Mesodermal cell (in vitro differentiated cells): ENCODE data around the gene TECTA.
"Not testable (repeated sequence)": the region's sequence is repeated elsewhere in the genome, so short reads cannot be mapped to it uniquely, and the experiment has no call there.

ENCODE experiments used
- H3K27ac ChIP-seq: 2 replicates; pipeline ENCODE4 v1.7.0; 2013; ENCODE audit warnings: mild to moderate bottlenecking, low read depth, low read length, moderate library complexity; ENCODE audit not compliant: severe bottlenecking
- H3K36me3 ChIP-seq: 2 replicates; pipeline ENCODE4 v1.7.1; 2013; ENCODE audit warnings: mild to moderate bottlenecking, low read length, moderate library complexity; ENCODE audit not compliant: control insufficient read depth, insufficient read depth
- H3K4me1 ChIP-seq: one replicate; pipeline ENCODE4 v1.7.1; 2013; ENCODE audit warnings: mild to moderate bottlenecking, low read length; ENCODE audit not compliant: insufficient read depth, control insufficient read depth, poor library complexity, severe bottlenecking
- H3K4me3 ChIP-seq: 2 replicates; pipeline ENCODE4 v1.7.0; 2013; ENCODE audit warnings: low read length, control low read depth, mild to moderate bottlenecking; ENCODE audit not compliant: insufficient read depth, poor library complexity, severe bottlenecking; ENCODE audit errors: extremely low read depth
- H3K9me3 ChIP-seq: 2 replicates; pipeline ENCODE4 v1.7.1; 2013; ENCODE audit warnings: mild to moderate bottlenecking, low read length, moderate library complexity; ENCODE audit not compliant: control insufficient read depth
- WGBS, 2 experiments: methylation state at CpG; one replicate each; pipeline ENCODE4 v1.1.5; 2013; ENCODE audit warnings: missing lambda C conversion rate in 2 of 2; ENCODE audit not compliant: insufficient coverage in 2 of 2; 5-methylcytosine and 5-hydroxymethylcytosine counted together

The TECTA gene

DNA sequence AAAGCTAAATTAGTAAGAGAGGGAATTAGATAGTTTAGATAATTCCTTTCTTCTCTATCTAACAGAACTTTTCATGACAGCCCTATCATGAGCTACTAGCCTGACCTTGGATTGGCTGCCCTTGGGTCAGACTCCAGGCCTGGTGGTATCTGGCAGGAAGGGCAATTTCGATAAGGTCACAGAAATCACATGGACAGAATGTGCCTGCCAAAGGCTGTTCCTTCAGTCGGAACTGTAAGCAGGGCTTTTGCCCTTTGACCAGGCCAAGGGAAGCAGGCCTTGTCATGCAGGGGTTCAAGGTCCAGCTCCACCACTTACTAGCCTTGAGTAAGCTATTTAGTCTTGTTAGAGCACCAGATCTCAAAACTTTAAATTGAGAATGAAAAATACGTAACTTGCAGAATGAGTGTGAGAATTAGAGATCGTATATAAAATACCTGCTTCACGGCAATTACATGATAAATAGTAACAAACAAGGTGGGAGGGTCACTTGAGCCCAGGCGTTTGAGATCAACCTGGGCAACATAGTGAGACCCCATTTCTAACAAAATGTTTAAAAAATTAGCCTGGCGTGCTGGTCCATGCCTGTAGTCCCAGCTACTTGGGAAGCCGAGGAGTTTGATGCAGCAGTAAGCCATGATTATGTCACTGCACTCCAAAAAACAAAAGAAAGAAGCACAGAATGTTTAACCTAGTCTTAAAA, 130.7 kb downstream of the TECTA start:
- Histone ChIP-seq H3K4me1 (peaks cover 27% of the 10 kb centered on the region), H3K4me3 (no peak overlapping the region), H3K27ac (peak overlapping the region; percentile 4), H3K36me3 (no peaks in the 10 kb centered on the region), H3K9me3 (no peaks in the 10 kb centered on the region)
- 94 to 98% methylated on average over 6 to 8 of the region's 8 CpGs for WGBS, 2 experiments

DNA sequence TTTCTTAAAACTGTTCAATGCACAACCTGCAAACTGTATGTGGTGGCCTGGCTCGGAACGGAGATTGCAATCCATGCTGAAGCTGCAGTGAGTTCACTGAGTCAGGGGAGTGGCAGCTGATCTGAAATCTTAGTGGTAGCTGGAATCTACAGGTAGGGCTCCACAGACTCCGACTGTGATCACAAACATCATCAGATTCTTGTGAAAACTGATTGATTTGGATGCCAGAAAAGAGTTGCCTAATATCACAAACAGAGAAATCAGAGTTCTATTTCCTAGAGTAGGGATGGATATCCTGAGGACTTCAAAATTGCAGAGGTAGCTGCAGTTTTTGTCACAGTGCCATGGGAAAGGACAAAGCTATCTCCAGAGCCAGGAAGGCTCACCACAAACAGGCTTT, 134.0 kb downstream of the TECTA start:
- H3K36me3 ChIP-seq: no peaks in the 10 kb centered on the region
- peaks cover 55% of the 10 kb centered on the region for H3K4me1 ChIP-seq
- no peak overlapping the region for H3K27ac ChIP-seq
- H3K9me3 ChIP-seq: no peaks in the 10 kb centered on the region
- H3K4me3 ChIP-seq: no peak overlapping the region
- WGBS, 2 experiments: 75 to 82% methylated on average over 2 of the region's 3 CpGs

DNA sequence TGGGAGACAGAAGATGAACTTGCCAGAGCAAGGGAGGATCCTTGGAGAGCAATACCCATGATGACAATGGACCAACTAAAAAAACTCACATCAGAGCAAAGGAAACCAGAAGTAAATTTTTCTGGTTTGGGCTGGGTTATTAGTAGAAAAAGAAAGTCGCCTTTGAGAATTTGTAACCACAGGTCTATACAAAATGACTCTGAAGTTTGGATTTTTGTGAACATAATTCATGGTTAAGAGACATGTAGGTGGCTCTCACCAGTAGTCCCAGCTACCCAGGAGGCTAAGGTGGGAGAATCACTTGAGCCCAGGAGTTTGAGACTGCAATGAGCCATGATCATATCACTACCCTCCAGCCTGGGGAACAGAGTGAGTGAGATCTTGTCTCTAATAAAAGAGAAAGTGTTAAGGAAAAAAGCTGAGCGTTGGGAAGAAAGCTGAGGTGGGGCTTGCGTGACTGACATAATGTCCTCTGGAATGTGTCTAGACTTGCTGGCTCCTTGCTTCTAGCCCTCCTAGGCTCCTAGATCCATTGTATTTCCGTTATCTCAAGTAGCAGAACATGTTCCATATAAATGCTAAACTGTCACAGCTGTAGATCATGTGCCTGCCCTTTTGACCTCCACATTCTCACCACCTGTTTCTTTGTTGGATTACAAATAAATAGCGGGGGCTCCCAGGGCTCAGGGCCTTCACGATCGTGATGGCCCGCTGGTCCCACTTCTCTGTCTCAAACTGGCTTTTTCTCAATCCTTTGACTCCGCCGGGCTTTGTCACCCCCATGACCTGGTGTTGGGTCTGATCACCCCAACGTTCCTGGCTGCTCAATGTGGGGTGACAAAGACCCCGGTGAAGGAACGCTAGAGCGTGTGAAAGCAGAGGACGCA, 135.3 kb downstream of the TECTA start:
- 33 to 41% methylated on average over 15 of the region's 15 CpGs for WGBS, 2 experiments
- peak overlapping the region; percentile 92 for H3K27ac ChIP-seq
- no peaks in the 10 kb centered on the region for H3K9me3 ChIP-seq
- H3K4me1 ChIP-seq: peaks cover 67% of the 10 kb centered on the region
- no peak overlapping the region for H3K4me3 ChIP-seq
- no peaks in the 10 kb centered on the region for H3K36me3 ChIP-seq

DNA sequence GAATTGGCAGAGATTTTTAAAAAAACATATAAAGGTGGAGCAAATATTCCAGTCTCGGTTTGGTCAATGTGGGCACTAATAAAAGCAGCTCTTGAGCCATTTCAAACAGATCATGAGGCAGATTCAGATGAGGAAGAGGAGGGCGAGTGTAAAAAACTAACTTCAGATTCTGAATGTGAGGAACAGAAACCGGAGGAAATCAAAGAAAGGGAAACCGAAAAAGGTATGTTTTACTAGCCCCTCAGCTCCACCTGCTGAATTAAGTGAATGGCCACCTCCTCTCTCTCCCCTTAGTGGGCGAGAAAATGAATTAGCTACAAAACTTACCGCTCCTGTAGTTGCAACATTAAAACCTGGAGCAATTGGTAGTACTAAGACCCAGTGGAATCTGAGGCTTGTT, 136.2 kb downstream of the TECTA start:
- H3K9me3 ChIP-seq, H3K36me3 ChIP-seq, H3K4me3 ChIP-seq: not testable (repeated sequence)
- Histone ChIP-seq H3K27ac (peak overlapping the region; percentile 92), H3K4me1 (peaks cover 75% of the 10 kb centered on the region)
- 77 to 86% methylated on average over 1 to 2 of the region's 6 CpGs for WGBS, 2 experiments

DNA sequence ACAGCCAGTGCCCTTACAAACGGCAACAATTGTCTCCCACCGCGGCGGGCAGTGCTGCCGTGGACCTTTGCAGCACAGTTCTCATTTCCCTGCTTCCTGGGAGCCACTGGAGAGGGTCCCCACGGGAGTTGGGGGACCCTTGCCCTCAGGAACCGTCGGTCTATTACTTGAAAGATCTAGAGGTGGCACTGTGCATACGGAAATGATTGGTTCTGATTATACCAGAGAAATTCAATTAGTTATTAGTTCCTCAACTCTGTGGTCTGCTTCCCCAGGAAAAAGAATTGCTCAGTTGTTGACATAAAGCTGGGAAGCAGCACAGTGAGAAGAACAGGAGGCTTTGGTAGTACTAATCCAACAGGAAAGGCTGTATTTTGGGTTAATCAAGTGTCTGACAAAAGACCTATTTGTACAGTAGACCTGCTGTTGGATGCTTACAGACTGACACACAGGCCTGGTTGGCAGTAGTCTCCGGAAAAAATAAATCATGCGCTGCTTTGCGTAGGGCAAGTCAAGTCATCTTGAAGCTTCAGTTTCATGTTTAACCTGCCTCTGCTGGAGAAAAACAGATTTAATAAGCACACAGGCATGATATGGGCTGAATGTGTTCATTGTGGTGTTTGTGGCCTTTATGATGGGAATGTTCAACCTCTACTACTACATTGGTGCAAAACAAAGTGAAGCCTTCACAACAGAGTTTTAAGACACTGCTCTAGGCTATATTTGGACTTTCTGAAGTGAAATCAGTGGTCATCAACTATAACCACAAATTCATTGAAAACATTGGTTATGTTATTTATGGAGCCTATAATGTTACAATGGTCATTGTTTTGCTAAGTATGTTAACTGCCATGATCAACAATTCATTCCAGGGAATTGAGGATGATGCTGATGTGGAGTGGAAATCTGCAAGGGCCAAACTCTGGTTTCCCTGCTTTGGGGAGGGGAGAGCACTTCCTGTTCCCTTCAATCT, 136.9 kb downstream of the TECTA start:
- Histone ChIP-seq H3K4me1 (peaks cover 75% of the 10 kb centered on the region), H3K27ac (peak overlapping the region; percentile 92), H3K9me3 (no peaks in the 10 kb centered on the region), H3K36me3 (no peaks in the 10 kb centered on the region), H3K4me3 (no peak overlapping the region)
- WGBS, 2 experiments: 84 to 91% methylated on average over 9 to 10 of the region's 12 CpGs

DNA sequence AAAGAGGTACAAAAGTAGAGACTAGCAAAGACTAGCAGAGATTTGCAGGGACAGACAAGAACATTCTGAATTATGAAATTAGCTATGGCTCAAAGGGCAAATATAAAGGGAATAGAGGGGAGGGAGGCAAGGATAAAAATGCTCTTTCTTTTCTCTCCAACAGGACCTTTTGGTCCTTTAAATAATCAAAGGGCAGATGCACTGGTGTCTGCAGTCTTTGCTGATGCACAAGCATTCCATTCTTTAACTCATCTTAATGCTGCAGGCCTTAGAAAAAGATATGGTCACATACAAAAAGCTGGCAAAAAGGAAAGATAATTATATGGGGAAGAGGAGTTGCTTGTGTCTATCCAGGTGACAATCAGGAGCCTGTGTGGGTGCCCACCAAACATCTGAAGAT, 137.9 kb downstream of the TECTA start:
- Histone ChIP-seq H3K4me3 (no peak overlapping the region), H3K27ac (peak overlapping the region; percentile 92), H3K4me1 (peaks cover 74% of the 10 kb centered on the region), H3K9me3 (no peaks in the 10 kb centered on the region), H3K36me3 (no peaks in the 10 kb centered on the region)

DNA sequence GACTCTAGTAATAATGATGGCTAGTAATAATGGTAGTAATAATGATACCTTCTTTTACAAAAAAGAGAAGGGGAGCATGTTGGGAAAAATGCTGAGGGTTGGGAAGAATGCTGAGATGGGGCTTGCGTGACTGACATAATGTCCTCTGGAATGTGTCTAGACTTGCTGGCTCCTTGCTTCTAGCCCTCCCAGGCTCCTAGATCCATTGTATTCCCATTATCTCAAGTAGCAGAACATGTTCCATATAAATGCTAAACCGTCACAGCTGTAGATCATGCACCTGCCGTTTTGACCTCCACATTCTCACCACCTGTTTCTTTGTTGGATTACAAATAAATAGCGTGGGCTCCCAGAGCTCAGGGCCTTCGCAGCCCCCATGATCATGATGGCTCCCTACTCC, 139.0 kb downstream of the TECTA start:
- WGBS, 2 experiments: 76 to 93% methylated on average over 4 to 5 of the region's 5 CpGs
- H3K27ac ChIP-seq: peak overlapping the region; percentile 73
- H3K4me1 ChIP-seq: peaks cover 67% of the 10 kb centered on the region

DNA sequence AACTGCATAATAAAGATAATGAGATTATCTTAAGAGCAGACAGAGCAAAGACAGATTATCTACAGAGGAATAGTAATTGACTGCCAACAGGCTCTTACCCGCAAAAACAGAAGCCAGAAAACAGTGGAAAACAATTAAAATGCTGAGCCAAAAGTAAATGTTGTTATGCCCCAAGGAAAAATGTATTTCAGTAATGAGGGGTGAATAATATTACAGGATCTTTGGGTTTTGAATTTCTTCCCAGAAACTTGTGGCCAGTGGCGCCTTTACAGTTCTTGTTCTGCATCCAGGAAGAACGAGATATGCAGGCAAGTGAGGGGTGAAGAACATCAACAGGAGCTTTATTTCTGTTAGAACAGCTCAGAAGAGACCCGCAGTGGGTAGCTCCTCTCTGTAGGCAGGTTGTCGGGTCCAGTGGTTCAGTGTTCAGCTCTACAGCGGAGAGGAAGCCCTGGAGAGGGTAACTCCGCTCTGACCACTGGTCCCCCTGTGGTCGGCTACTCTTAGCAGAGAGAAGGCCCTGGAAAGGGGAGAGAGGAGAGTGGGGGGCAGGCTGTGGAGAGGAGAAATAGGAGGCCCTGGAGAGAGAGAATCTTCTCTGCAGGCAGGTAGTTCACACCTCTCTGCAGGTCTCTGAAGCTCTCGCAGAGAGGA, 139.7 kb downstream of the TECTA start:
- H3K4me1 ChIP-seq: peaks cover 59% of the 10 kb centered on the region
- 92 to 95% methylated on average over 8 of the region's 9 CpGs for WGBS, 2 experiments
- no peaks in the 10 kb centered on the region for H3K36me3 ChIP-seq
- H3K9me3 ChIP-seq: no peaks in the 10 kb centered on the region
- no peak overlapping the region for H3K4me3 ChIP-seq
- no peak overlapping the region for H3K27ac ChIP-seq

More for the DNA sequence above, 139.0 kb downstream of the TECTA start:
- H3K36me3 ChIP-seq, H3K9me3 ChIP-seq, H3K4me3 ChIP-seq: not testable (repeated sequence)
